Renal cortical epithelial cell (primary cell): Measurements from ENCODE around the gene FAM9C. TPM values are rescaled to one million over a fixed set of nuclear protein-coding genes. Genes with fewer than 3 reads are reported as not detected.

Experiments used
- total RNA-seq: library from RNA; depleted of rRNA; stranded (reverse); fragments of >200 nt; gene quantifications from 2 replicates; pipeline ENCODE4 v1.2.3, GENCODE V29; 2014

The FAM9C gene
- total RNA-seq, 1 donor from 2014 or later = not detected

Other genes starting within 250 kb of the FAM9C start
- not detected in 2 replicates for gene TLR7, start 177.5 kb downstream of the FAM9C start, total RNA-seq
- gene TLR8, start 138.0 kb downstream of the FAM9C start, total RNA-seq = not detected in 2 replicates
- gene TMSB4X, start 69.5 kb downstream of the FAM9C start, total RNA-seq = 2,616 and 8,785 TPM in 2 replicates